Urinary bladder (tissue), 4 donors: ENCODE results near the gene SHISA9. TPM values are rescaled to one million over a fixed set of nuclear protein-coding genes. Genes with fewer than 3 reads are reported as not detected.

Experiments
- DNase-seq: peaks from one replicate; pipeline ENCODE4 v3.0.0-alpha.2; 2015; ENCODE audit errors: extremely low spot score
- H3K27ac ChIP-seq: one replicate; pipeline ENCODE4 v1.5.1; 2013; ENCODE audit warnings: low read depth, mild to moderate bottlenecking, moderate library complexity
- H3K36me3 ChIP-seq: one replicate; pipeline ENCODE4 v1.6.1; 2013; ENCODE audit warnings: mild to moderate bottlenecking, moderate library complexity; ENCODE audit not compliant: insufficient read depth
- H3K4me1 ChIP-seq: one replicate; pipeline ENCODE4 v1.6.1; 2013; ENCODE audit warnings: mild to moderate bottlenecking, moderate library complexity; ENCODE audit not compliant: insufficient read depth
- H3K4me3 ChIP-seq: one replicate; pipeline ENCODE4 v1.5.1; 2013; ENCODE audit warnings: low read depth, low read length
- WGBS: extraction: QIAGEN DNeasy Blood & Tissue Kit; methylation state at CpG from one replicate; pipeline ENCODE4 v1.1.7; 2013; 5-methylcytosine and 5-hydroxymethylcytosine counted together
- polyA plus RNA-seq: library from polyadenylated mRNA; stranded (reverse); fragments of 200-250 nt; gene quantifications from one replicate; pipeline ENCODE4 v1.2.3, GENCODE V29; 2013
- total RNA-seq: library from RNA; depleted of rRNA; stranded (reverse); fragments of >200 nt; gene quantifications from one replicate; pipeline ENCODE4 v1.2.3, GENCODE V29; 2014
- donor health status: healthy with polysubstance abuse.
- donor health status: healthy.

The SHISA9 gene
- total and polyA plus RNA-seq, 2 donors: 0.28 to 0.48 TPM

DNA sequence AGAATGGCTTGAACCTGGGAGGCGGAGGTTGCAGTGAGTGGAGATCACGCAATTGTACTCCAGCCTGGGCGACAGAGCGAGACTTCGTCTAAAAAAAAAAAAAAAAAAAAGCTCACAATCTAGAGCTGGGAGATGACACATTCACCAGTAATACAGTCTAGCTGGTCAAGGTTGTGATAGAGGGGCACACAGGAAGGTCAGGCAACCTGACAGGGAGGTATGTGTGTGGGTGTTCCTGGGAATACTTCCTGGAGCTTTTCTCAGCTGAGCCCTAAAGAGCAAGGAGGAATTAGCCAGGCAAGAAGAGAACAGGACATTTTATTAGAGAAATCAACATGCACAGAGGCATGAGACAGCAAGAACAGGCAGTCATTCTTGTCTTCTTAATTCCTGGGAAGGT lies 216.7 kb downstream of the SHISA9 start:
- Histone ChIP-seq H3K4me3 (no peak overlapping the region), H3K36me3 (no peaks in the 10 kb centered on the region), H3K4me1 (no peaks in the 10 kb centered on the region), H3K27ac (no peak overlapping the region)
- no peak for DNase-seq
- WGBS: 81% methylated on average over 5 of the region's 5 CpGs

DNA sequence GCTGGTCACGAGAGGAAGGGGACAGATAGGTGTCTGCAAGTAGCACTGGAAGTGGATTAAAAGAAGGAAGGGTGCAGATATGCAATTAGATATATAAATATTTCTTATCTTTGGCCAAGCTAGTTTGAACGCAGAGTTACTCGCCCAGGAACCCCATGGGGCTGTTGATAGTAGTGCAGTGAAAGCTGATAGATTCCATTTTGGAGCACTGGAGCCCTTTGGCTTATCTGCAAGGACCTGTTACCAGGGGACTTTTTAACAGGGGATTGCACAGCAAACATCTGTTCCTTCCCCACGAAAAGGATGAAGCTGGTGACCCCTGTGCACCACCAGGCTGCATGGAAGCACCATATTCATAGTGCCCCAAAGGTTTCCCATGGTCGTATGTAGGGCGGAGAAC lies 218.7 kb downstream of the SHISA9 start:
- 41% methylated on average over 6 of the region's 6 CpGs for WGBS
- no peak overlapping the region for H3K4me3 ChIP-seq
- H3K36me3 ChIP-seq: no peaks in the 10 kb centered on the region
- H3K27ac ChIP-seq: no peak overlapping the region
- H3K4me1 ChIP-seq: no peaks in the 10 kb centered on the region
- DNase-seq: no peak

DNA sequence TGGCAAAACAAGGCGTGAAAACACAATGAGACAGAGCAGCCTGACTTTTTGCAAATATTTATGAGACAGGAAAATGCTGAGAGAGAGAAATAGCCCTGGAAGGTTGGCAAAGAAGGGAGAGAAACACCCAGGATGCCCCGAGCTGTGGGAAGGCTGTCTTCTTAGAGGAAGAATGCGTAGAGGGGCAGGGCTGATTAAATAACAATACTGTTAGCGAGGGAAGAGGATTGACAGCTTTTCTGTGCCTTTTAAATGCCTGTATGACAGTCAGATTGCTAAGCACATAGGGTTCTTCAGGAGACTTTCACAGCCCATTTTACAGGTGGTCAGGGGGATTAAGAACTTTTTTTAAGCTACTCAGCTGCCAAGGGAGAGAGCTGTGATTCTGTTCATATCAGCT lies 219.2 kb downstream of the SHISA9 start:
- 59% methylated on average over 4 of the region's 4 CpGs for WGBS
- Histone ChIP-seq H3K36me3 (no peaks in the 10 kb centered on the region), H3K4me1 (no peaks in the 10 kb centered on the region), H3K4me3 (no peak overlapping the region), H3K27ac (no peak overlapping the region)
- no peak for DNase-seq

DNA sequence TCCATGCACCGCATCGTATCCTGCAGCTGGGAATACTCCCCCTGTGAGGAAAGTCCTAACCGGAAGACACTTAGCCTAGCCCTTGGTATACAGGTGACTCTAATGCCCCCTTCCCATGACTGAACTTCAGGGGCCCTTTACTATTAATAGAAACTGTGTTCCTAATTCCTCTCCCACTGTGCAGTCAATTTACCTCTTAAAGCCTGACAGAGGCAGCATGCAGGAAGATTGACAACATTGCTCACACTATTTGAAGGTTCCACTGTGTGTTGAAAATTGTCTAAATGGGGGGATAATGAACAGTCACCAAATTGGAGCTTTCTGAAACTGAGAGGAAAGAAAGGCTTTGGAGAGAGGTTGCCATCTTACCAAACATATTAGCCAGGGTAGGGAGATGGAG lies 222.6 kb downstream of the SHISA9 start:
- Histone ChIP-seq H3K4me3 (no peak overlapping the region), H3K27ac (no peak overlapping the region), H3K4me1 (no peaks in the 10 kb centered on the region), H3K36me3 (no peaks in the 10 kb centered on the region)
- no peak for DNase-seq
- 92% methylated on average over 3 of the region's 3 CpGs for WGBS

DNA sequence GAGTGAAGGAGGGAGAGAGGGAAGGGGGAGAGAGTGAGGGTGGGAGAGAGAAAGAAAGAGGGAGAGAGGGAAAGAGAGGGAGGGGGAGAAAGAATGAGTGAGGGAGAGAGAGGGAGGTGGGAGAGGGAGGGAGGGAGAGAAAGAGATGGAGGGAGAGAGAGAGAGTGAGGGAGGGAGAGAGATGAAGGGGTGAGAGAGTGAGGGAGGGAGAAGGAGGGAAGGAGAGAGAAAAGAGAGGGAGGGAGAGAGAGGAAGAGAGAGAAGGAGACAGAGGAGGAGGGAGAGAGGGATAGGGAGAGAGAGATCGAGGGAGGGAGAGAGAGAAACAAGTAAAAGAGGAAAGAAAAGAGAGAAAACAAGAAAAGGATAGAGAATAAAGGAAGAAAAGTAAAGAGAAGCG lies 225.7 kb downstream of the SHISA9 start:
- Histone ChIP-seq H3K4me3 (no peak overlapping the region), H3K27ac (no peak overlapping the region), H3K4me1 (no peaks in the 10 kb centered on the region), H3K36me3 (no peaks in the 10 kb centered on the region)
- WGBS: 67% methylated on average over 2 of the region's 2 CpGs
- DNase-seq: no peak

DNA sequence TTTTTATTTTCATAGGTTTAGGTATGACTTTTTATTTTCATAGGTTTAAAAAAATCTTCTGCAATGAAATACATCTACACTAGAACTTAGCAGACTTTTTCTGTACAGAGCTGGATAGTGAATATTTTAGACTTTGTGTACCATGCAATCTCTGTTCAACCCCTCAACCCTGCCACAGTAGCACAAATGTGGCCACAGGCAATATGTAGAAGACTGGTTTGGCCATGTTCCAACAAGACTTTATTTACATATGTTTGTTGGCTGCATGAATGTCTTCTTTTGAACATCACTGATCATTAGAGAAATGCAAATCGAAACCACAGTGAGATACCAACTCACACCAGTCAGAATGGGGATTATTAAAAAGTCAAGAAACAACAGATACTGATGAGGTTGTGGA lies 229.2 kb downstream of the SHISA9 start:
- WGBS: 66% methylated on average over 1 of the region's 1 CpG
- no peak for DNase-seq

DNA sequence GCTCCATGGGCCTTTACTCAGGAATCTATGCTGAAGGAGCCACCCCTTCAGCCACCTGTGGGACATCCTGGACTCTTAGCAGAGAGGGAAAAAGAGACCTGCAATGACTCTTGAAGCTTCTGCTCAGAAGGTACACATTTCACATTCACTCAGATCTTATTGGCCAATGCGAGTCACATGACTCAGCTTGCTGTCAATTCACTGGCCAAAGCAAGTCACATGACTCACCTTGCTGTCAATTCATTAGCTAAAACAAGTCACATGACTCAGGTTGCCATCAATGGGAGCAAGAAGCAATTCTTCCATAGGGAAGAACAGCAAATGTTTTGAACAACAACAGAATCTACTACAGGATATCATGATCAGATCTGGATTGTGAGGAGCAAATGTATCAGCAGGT lies 233.4 kb downstream of the SHISA9 start:
- WGBS: 92% methylated on average over 1 of the region's 1 CpG
- H3K4me3 ChIP-seq: no peak overlapping the region
- no peak overlapping the region for H3K27ac ChIP-seq
- no peaks in the 10 kb centered on the region for H3K36me3 ChIP-seq
- no peak for DNase-seq
- H3K4me1 ChIP-seq: no peaks in the 10 kb centered on the region

More for the DNA sequence above, 229.2 kb downstream of the SHISA9 start:
- no peak overlapping the region for H3K27ac ChIP-seq
- H3K4me1 ChIP-seq: no peaks in the 10 kb centered on the region
- H3K36me3 ChIP-seq: no peaks in the 10 kb centered on the region
- no peak overlapping the region for H3K4me3 ChIP-seq

DNA sequence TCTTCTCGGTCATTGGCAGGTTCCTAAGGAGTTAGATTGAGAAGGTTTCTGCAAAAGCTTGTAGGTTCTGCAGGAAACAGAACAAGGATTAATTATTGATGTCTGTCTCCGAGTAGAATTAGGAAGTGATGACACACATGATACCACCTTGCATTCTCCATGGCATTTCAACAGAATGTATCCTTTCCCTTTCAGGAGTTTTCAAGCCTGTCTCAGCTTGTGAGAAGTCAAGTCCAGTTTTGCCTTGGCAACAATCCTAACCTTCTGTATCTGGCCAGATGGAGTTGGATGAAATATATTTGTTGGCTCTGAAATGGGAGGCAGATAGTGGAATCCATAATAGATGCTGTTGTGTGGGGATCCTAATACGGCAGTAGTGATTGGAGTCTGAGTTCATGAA lies 235.5 kb downstream of the SHISA9 start:
- H3K4me3 ChIP-seq: no peak overlapping the region
- WGBS: 70% methylated on average over 3 of the region's 3 CpGs
- DNase-seq: no peak
- H3K27ac ChIP-seq: no peak overlapping the region
- no peaks in the 10 kb centered on the region for H3K4me1 ChIP-seq
- no peaks in the 10 kb centered on the region for H3K36me3 ChIP-seq

DNA sequence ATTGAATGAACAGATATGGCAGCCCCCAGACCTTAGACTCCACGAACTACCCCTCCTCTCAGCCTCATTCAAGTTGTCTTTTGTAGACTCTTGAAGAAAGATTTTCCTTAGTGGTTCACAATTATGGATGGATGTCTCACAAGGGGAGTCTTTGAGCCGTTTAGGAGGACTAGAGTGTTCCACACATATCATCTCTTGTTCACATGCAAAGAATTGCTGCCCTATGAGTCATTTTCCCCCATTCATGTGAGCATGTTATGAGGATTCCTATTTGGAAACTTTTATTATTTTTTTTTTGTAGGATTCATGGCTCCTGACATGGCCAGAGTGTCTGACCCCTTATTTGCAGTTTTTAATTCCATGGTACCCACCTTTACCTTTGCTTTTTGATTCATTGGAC lies 237.1 kb downstream of the SHISA9 start:
- DNase-seq: no peak
- WGBS: 42% methylated on average over 2 of the region's 2 CpGs
- H3K4me3 ChIP-seq: no peak overlapping the region
- no peaks in the 10 kb centered on the region for H3K4me1 ChIP-seq
- H3K27ac ChIP-seq: no peak overlapping the region
- no peaks in the 10 kb centered on the region for H3K36me3 ChIP-seq

DNA sequence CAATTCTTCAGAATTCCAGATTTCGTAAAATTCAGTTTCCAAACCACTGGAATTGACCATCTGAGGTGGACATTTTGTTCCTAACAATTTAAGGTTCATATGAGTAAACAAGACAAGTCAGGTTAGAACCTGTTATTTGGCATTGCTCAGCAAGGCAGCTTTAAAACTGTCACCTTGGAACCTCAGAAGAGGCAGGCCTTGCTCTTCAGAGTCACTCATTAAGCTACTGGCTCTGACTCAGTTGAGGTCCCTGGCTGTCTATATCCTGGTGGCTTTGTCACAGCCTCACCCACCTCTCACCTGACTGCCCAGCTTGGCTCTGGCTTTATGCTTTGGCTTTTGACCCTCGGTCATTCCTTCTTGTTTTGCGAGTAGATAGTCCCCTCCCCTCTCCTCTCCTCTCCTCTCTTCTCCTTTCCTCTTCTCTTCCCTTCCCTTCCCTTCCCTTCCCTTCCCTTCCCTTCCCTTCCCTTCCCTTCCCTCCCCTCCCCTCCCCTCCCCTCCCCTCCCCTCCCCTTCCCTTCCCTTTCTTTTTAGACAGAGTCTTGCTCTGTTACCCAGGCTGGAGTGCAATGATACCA lies 238.4 kb downstream of the SHISA9 start:
- 71% methylated on average over 3 of the region's 3 CpGs for WGBS
- no peak for DNase-seq
- Histone ChIP-seq H3K4me3 (no peak overlapping the region), H3K36me3 (no peaks in the 10 kb centered on the region), H3K4me1 (no peaks in the 10 kb centered on the region), H3K27ac (no peak overlapping the region)

DNA sequence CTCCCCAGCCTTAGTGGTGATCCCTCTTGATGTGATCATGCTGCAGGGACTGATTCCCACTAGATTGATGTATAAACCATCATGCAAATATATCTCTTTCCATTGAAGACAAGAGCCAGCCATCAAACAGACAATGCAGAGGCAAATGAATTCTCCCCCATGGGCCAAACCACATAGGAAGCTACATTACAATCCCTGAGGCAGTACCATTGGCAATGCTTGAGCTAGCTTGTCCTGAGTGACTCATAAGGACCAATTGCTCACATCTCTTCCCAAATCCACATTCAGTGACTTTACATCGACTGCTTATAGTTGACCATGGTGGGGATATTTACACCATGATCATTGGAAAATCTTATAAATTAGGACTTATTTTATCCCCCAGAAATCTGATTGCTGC lies 242.2 kb downstream of the SHISA9 start:
- DNase-seq: no peak
- Histone ChIP-seq H3K36me3 (no peaks in the 10 kb centered on the region), H3K4me1 (no peaks in the 10 kb centered on the region), H3K27ac (no peak overlapping the region), H3K4me3 (no peak overlapping the region)
- WGBS: 96% methylated on average over 1 of the region's 1 CpG

DNA sequence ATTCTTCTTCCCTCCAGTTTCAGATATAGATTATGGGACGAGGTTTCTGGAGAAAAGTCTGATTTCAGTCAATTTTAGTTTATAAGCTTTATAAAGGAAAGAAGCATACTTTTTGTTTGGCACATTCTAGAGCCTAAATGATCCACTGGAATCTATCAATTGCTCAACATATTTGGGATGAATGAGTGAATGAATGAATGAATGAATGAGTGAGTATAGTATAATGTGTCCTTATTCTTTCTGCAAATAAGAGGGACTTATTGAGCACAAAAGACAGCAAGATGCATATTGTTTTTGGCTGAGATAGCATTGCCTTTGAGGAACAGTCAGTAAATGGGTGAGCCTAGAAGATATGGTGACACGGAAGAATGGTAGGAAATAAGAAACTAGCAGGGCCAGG lies 245.4 kb downstream of the SHISA9 start:
- H3K36me3 ChIP-seq: no peaks in the 10 kb centered on the region
- 59% methylated on average over 2 of the region's 2 CpGs for WGBS
- no peak overlapping the region for H3K27ac ChIP-seq
- H3K4me1 ChIP-seq: no peaks in the 10 kb centered on the region
- DNase-seq: no peak
- H3K4me3 ChIP-seq: no peak overlapping the region

DNA sequence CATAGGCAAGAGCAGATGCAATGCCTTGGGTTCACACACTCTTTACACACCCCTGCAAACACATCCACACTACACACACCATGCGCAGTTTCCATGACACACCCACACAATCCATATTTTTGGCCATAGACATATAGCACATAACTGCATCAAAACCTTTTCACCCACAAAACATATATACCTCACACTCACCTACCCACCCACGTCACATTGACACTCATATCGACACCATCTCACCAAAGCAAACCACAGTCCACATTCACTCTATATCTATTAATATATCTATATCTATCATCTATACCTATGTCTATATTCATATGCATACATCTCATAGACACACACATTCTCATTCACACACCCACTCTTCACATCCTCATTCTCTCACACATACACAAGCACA lies 246.9 kb downstream of the SHISA9 start:
- DNase-seq: no peak
- Histone ChIP-seq H3K27ac (no peak overlapping the region), H3K4me1 (no peaks in the 10 kb centered on the region), H3K4me3 (no peak overlapping the region), H3K36me3 (no peaks in the 10 kb centered on the region)
- WGBS: 85% methylated on average over 3 of the region's 3 CpGs

DNA sequence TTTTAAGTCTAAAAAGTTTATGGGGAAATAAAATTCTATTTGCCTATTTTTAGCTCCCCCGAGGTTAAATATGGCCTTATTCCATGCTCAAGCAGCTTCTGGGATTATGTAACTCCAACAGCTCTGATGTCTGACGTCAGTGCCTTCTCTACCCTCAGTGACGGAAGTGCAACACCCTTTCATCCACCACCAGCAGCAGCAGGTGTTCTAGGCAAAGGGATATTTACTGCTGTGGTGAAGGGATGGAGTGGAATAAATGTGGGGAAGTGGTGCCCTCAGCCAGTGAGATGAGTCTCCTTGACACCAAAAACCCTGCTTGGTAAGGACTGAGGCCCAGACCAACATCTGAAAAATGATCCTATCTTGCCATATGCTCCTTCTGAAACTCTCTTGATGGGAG lies 247.4 kb downstream of the SHISA9 start:
- Histone ChIP-seq H3K27ac (no peak overlapping the region), H3K4me3 (no peak overlapping the region), H3K36me3 (no peaks in the 10 kb centered on the region), H3K4me1 (no peaks in the 10 kb centered on the region)
- no peak for DNase-seq
- 43% methylated on average over 3 of the region's 3 CpGs for WGBS
